Measurements from ENCODE around the gene SGTA. TPM values are rescaled to one million over a fixed set of nuclear protein-coding genes. Genes with fewer than 3 reads are reported as not detected.

SGTA gene
- total and polyA plus RNA-seq, 2 donors from 2014 or later, result 50.4 to 66.2 TPM

GRCh38 chr19:2774953-2775555 is 8.0 kb downstream of the SGTA start:
- H3K9ac ChIP-seq (ENCODE audit: low read length in 3 of 3), result peak overlapping the region in 1 of 3 donors; percentile 16
- peaks cover 0 to 32% (median 16%) of the 10 kb centered on the region in 3 donors for H3K4me1 ChIP-seq (ENCODE audit: control insufficient read depth in 2 of 3, insufficient read depth in 2 of 3, low read depth in 1 of 3, low read length in 3 of 3)
- H3K4me3 ChIP-seq (ENCODE audit: low read length in 3 of 3), result peak overlapping the region in 1 of 3 donors; percentile 50
- H3K36me3 ChIP-seq (ENCODE audit: control insufficient read depth in 2 of 3, insufficient read depth in 3 of 3, low read length in 3 of 3), result no peaks in the 10 kb centered on the region
- DNase-seq (no peak), FAIRE-seq (no peak)
- H3K27me3 ChIP-seq (ENCODE audit: control insufficient read depth, insufficient read depth, low read length), result no peaks in the 10 kb centered on the region
- intact Hi-C loops (cut with DNase I), result no loop called here
- TF ChIP-seq CTCF (IDR thresholded peaks at IDR 0.05; ENCODE audit: borderline replicate concordance, extremely low read depth, insufficient read depth), result no peak
- H3K27ac ChIP-seq (ENCODE audit: low read depth in 2 of 2, low read length in 2 of 2), result peak overlapping the region; percentile 93
- H3K9me3 ChIP-seq (ENCODE audit: control insufficient read depth in 2 of 3, insufficient read depth in 1 of 3, low read length in 3 of 3), result no peaks in the 10 kb centered on the region

- Histone ChIP-seq H3K4me3 (ENCODE audit: low read length in 3 of 3) (no peak overlapping the region), H3K36me3 (ENCODE audit: control insufficient read depth in 2 of 3, insufficient read depth in 3 of 3, low read length in 3 of 3) (no peaks in the 10 kb centered on the region), H3K27me3 (ENCODE audit: control insufficient read depth, insufficient read depth, low read length) (no peaks in the 10 kb centered on the region), H3K27ac (ENCODE audit: low read depth in 2 of 2, low read length in 2 of 2) (peak overlapping the region; percentile 53 to 93), H3K4me1 (ENCODE audit: control insufficient read depth in 2 of 3, insufficient read depth in 2 of 3, low read depth in 1 of 3, low read length in 3 of 3) (peaks cover 0 to 30% (median 16%) of the 10 kb centered on the region in 3 donors), H3K9me3 (ENCODE audit: control insufficient read depth in 2 of 3, insufficient read depth in 1 of 3, low read length in 3 of 3) (no peaks in the 10 kb centered on the region), H3K9ac (ENCODE audit: low read length in 3 of 3) (no peak overlapping the region)
- DNase-seq, result no peak
- intact Hi-C loops (cut with DNase I), result no loop called here
- no peak for TF ChIP-seq CTCF (IDR thresholded peaks at IDR 0.05; ENCODE audit: borderline replicate concordance, extremely low read depth, insufficient read depth)
- no peak for FAIRE-seq
Measured at GRCh38 chr19:2774083-2774679, 8.9 kb downstream of the SGTA start.

GRCh38 chr19:2771786-2772674 is 11.0 kb downstream of the SGTA start:
- Histone ChIP-seq H3K9ac (ENCODE audit: low read length in 3 of 3) (no peak overlapping the region), H3K4me3 (ENCODE audit: low read length in 3 of 3) (no peak overlapping the region), H3K27me3 (ENCODE audit: control insufficient read depth, insufficient read depth, low read length) (no peaks in the 10 kb centered on the region), H3K27ac (ENCODE audit: low read depth in 2 of 2, low read length in 2 of 2) (no peak overlapping the region), H3K36me3 (ENCODE audit: control insufficient read depth in 2 of 3, insufficient read depth in 3 of 3, low read length in 3 of 3) (no peaks in the 10 kb centered on the region), H3K9me3 (ENCODE audit: control insufficient read depth in 2 of 3, insufficient read depth in 1 of 3, low read length in 3 of 3) (no peaks in the 10 kb centered on the region), H3K4me1 (ENCODE audit: control insufficient read depth in 2 of 3, insufficient read depth in 2 of 3, low read depth in 1 of 3, low read length in 3 of 3) (peaks cover 0 to 29% (median 16%) of the 10 kb centered on the region in 3 donors)
- FAIRE-seq, result no peak
- TF ChIP-seq CTCF (IDR thresholded peaks at IDR 0.05; ENCODE audit: borderline replicate concordance, extremely low read depth, insufficient read depth), result no peak
- no peak for DNase-seq
- intact Hi-C loops (cut with DNase I), result no loop called here

Data from kidney (tissue), 14 donors.